NT2/D1 (cell line): ENCODE measurements around the gene PAK6.

Source experiments
- DNase-seq: peaks from one replicate; pipeline ENCODE4 v3.0.0-alpha.2; 2011; ENCODE audit warnings: low read depth, low spot score
- H3K27me3 ChIP-seq: 2 replicates; pipeline ENCODE4 v1.6.0; 2011; ENCODE audit warnings: mild to moderate bottlenecking; ENCODE audit not compliant: insufficient read length, insufficient read depth
- H3K36me3 ChIP-seq: 2 replicates; pipeline ENCODE4 v1.6.1; 2011; ENCODE audit warnings: mild to moderate bottlenecking, low read length, mixed read lengths; ENCODE audit not compliant: insufficient read depth, insufficient read length
- H3K4me1 ChIP-seq: 2 replicates; pipeline ENCODE4 v1.5.1; 2011; ENCODE audit not compliant: insufficient read depth, insufficient read length
- H3K4me3 ChIP-seq: 2 replicates; pipeline ENCODE4 v1.5.1; 2011; ENCODE audit warnings: low read depth; ENCODE audit not compliant: insufficient read length
- H3K9ac ChIP-seq: 2 replicates; pipeline ENCODE4 v1.6.0; 2011; ENCODE audit warnings: low read depth; ENCODE audit not compliant: insufficient read length
- H3K9me3 ChIP-seq: 2 replicates; pipeline ENCODE4 v1.5.1; 2011; ENCODE audit warnings: mild to moderate bottlenecking, low read length; ENCODE audit not compliant: insufficient read depth
- SUZ12 ChIP-seq: IDR thresholded peaks from 2 replicates; pipeline ENCODE4 v1.6.1; 2011; ENCODE audit not compliant: insufficient read length, insufficient read depth; ENCODE audit errors: extremely low read depth
- YY1 ChIP-seq: IDR thresholded peaks from 2 replicates; pipeline ENCODE4 v1.6.1; 2011; ENCODE audit not compliant: insufficient read length, insufficient read depth
- ZNF274 ChIP-seq: IDR thresholded peaks from 2 replicates; pipeline ENCODE4 v1.6.1; 2011; ENCODE audit warnings: mild to moderate bottlenecking, low read depth, low read length

The PAK6 gene

DNA sequence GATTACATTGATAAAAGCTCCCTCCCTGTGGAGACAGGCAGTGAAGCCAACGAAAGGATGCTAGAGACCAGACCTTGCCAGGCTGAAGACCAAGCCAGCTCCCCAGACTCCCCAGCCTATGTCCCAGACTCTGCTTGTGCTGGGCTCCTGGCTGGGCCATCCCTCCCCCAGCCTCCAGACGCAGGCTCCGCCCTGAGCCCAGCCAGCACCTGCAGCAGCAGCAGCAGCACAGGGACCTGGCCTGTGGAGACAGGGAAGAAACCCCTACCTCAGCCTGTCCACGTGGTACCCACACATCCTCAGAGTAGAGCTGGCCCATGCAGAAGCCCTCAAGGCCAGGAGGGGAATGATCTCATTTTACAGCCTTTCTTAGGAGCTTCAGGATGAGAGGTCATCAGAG, 30.7 kb downstream of the PAK6 start:
- Histone ChIP-seq H3K27me3 (no peaks in the 10 kb centered on the region), H3K36me3 (no peaks in the 10 kb centered on the region), H3K9me3 (peaks cover 4% of the 10 kb centered on the region; the same call in 1 of the 2 replicates), H3K4me1 (peaks cover 20% of the 10 kb centered on the region), H3K4me3 (no peak overlapping the region), H3K9ac (no peak overlapping the region)
- no peak for DNase-seq
- TF ChIP-seq YY1 (no peak), SUZ12 (no peak), ZNF274 (no peak)

DNA sequence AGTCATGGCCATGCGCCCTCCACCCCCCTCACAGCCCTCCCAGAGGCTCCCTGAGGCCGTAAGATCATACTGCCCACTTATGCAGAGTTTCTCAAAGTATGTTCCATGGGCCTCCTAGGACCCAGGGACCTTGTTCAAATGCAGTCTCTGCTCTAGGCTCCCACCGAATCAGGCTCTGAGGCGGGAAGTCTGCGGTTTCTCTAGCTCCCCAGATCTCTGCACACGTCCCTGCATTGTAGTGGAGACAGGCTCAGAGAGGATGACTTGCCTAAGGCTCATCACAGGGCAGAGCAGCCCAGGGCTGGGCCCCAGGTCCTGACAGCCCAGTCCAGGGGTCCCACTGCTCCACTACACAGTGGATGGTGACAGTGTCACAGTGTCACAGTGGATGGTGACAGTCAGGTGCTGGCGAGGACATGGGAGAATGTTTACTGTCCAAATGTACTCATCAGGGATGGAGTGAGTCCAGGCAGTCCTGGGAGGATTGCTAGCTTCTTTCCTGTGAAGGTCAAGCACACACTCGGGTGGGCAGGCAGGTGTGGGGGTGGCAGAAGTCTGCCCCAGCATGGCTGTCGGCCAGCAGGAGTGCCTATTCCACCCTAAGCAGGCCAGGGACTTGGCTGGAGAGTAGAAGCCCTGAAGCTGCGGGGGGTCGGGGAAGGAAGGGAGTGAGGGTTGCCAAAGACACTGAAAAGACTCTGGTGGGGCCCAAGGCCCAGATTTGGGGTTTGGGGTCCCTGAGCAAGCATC, 31.6 kb downstream of the PAK6 start:
- Histone ChIP-seq H3K4me3 (no peak overlapping the region), H3K36me3 (no peaks in the 10 kb centered on the region), H3K4me1 (peaks cover 18% of the 10 kb centered on the region), H3K9me3 (peaks cover 4% of the 10 kb centered on the region; the same call in 1 of the 2 replicates), H3K27me3 (no peaks in the 10 kb centered on the region), H3K9ac (no peak overlapping the region)
- no peak for DNase-seq
- TF ChIP-seq ZNF274: no peak
- no peak for TF ChIP-seq SUZ12
- no peak for TF ChIP-seq YY1

DNA sequence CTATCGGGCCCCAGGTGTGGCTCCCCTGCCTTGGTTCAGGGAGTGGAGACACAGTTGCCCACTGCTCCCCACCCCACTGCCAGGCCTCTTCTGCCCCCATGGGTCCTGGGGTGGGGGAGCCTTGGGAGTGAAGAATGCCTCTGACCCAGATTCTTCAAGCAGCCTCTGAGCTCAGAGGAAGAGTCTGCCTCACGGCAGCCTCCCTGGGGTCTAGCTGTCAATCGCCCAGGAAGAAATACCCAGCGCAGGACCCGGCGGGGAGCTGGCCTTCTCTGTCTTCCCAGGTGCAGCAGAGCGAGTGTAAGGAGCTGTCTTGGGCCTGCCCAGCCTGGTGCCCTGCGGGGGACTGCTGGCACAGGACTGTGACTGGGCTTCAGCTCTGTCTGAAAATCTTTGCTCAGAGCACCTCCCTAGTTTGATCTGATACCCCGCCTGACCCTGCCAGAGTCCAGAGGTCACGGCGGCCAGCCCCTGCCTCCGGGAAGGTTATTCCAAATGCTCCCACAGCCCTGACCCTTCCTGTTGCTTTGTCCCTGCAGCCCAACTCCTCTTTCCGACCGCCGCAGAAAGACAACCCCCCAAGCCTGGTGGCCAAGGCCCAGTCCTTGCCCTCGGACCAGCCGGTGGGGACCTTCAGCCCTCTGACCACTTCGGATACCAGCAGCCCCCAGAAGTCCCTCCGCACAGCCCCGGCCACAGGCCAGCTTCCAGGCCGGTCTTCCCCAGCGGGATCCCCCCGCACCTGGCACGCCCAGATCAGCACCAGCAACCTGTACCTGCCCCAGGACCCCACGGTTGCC, 33.0 kb downstream of the PAK6 start:
- Histone ChIP-seq H3K9ac (no peak overlapping the region), H3K27me3 (no peaks in the 10 kb centered on the region), H3K9me3 (peaks cover 4% of the 10 kb centered on the region; the same call in 1 of the 2 replicates), H3K36me3 (no peaks in the 10 kb centered on the region), H3K4me1 (peaks cover 12% of the 10 kb centered on the region), H3K4me3 (no peak overlapping the region)
- no peak for TF ChIP-seq YY1
- no peak for TF ChIP-seq ZNF274
- no peak for TF ChIP-seq SUZ12
- no peak for DNase-seq

DNA sequence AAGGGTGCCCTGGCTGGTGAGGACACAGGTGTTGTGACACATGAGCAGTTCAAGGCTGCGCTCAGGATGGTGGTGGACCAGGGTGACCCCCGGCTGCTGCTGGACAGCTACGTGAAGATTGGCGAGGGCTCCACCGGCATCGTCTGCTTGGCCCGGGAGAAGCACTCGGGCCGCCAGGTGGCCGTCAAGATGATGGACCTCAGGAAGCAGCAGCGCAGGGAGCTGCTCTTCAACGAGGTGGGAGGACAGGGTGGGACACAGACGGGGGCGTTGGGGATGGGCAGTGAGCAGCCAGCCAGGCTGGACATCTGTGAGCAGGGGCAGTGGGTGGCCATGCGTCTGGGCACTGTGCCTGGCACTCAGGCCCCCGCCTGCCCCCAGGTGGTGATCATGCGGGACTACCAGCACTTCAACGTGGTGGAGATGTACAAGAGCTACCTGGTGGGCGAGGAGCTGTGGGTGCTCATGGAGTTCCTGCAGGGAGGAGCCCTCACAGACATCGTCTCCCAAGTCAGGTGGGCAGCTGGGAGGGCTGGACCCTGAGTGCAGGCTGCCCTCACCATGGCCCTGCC, 33.7 kb downstream of the PAK6 start:
- Histone ChIP-seq H3K4me3 (no peak overlapping the region), H3K9me3 (peaks cover 4% of the 10 kb centered on the region; the same call in 1 of the 2 replicates), H3K9ac (no peak overlapping the region), H3K27me3 (no peaks in the 10 kb centered on the region), H3K36me3 (peaks cover 3% of the 10 kb centered on the region), H3K4me1 (peaks cover 12% of the 10 kb centered on the region)
- no peak for TF ChIP-seq ZNF274
- TF ChIP-seq YY1: no peak
- TF ChIP-seq SUZ12: no peak
- no peak for DNase-seq

DNA sequence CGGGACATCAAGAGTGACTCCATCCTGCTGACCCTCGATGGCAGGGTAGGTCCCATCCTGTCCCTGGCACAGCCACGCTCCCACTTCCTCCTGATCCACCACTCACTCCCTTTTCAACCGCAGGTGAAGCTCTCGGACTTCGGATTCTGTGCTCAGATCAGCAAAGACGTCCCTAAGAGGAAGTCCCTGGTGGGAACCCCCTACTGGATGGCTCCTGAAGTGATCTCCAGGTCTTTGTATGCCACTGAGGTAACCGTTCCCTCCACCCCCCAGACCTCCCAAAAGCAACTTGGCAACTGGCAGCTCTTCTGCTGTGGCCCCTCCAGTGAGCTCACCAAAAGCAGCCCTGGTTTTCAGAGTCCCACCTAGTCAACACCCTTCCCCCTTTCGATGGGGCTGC, 34.6 kb downstream of the PAK6 start:
- peaks cover 4% of the 10 kb centered on the region; the same call in 1 of the 2 replicates for H3K9me3 ChIP-seq
- H3K36me3 ChIP-seq: peaks cover 7% of the 10 kb centered on the region
- H3K9ac ChIP-seq: no peak overlapping the region
- DNase-seq: no peak
- no peaks in the 10 kb centered on the region for H3K27me3 ChIP-seq
- no peak overlapping the region for H3K4me3 ChIP-seq
- TF ChIP-seq YY1 (no peak), ZNF274 (no peak), SUZ12 (no peak)
- H3K4me1 ChIP-seq: peaks cover 9% of the 10 kb centered on the region

GRCh38 chr15:40274350-40275274, 35.7 kb downstream of the PAK6 start:
- Histone ChIP-seq H3K9ac (no peak overlapping the region), H3K9me3 (peaks cover 4% of the 10 kb centered on the region; the same call in 1 of the 2 replicates), H3K27me3 (no peaks in the 10 kb centered on the region), H3K36me3 (peaks cover 7% of the 10 kb centered on the region), H3K4me1 (peaks cover 8% of the 10 kb centered on the region), H3K4me3 (no peak overlapping the region)
- no peak for DNase-seq
- TF ChIP-seq SUZ12 (no peak), ZNF274 (no peak), YY1 (no peak)
